Bronchial epithelial cell (primary cell): ENCODE measurements around the gene PUM2. TPM values are rescaled to one million over a fixed set of nuclear protein-coding genes. Genes with fewer than 3 reads are reported as not detected.

Source experiments
- DNase-seq: peaks from one replicate; pipeline ENCODE4 v3.0.0-alpha.2; 2010; ENCODE audit warnings: low read depth
- FAIRE-seq: peaks from 2 replicates; lab custom pipeline; 2011; peaks lifted over from hg19 to GRCh38; lab: Jason Lieb, UNC
- H3K27me3 ChIP-seq: 2 replicates; pipeline ENCODE4 v1.5.1; 2011; ENCODE audit warnings: low read length; ENCODE audit not compliant: control insufficient read depth, insufficient read depth
- H3K36me3 ChIP-seq: 2 replicates; pipeline ENCODE4 v1.5.1; 2011; ENCODE audit warnings: low read length; ENCODE audit not compliant: control insufficient read depth, insufficient read depth
- H3K4me3 ChIP-seq: 2 replicates; pipeline ENCODE4 v1.5.1; 2011; ENCODE audit warnings: mild to moderate bottlenecking, low read depth, low read length, control low read depth
- total RNA-seq: library from RNA; depleted of rRNA; stranded (reverse); fragments of >200 nt; gene quantifications from 2 replicates; pipeline ENCODE4 v1.2.1, GENCODE V29; 2014
- TF ChIP-seq, protein P1 (sequence below): IDR thresholded peaks from 2 replicates; pipeline ENCODE4 v1.5.1; 2011; ENCODE audit warnings: mild to moderate bottlenecking, moderate library complexity, low read length, control low read depth, inconsistent platforms; ENCODE audit not compliant: insufficient read depth, severe bottlenecking

PUM2 gene
- total RNA-seq, 1 donor from 2014 or later, result 43.7 TPM

DNA sequence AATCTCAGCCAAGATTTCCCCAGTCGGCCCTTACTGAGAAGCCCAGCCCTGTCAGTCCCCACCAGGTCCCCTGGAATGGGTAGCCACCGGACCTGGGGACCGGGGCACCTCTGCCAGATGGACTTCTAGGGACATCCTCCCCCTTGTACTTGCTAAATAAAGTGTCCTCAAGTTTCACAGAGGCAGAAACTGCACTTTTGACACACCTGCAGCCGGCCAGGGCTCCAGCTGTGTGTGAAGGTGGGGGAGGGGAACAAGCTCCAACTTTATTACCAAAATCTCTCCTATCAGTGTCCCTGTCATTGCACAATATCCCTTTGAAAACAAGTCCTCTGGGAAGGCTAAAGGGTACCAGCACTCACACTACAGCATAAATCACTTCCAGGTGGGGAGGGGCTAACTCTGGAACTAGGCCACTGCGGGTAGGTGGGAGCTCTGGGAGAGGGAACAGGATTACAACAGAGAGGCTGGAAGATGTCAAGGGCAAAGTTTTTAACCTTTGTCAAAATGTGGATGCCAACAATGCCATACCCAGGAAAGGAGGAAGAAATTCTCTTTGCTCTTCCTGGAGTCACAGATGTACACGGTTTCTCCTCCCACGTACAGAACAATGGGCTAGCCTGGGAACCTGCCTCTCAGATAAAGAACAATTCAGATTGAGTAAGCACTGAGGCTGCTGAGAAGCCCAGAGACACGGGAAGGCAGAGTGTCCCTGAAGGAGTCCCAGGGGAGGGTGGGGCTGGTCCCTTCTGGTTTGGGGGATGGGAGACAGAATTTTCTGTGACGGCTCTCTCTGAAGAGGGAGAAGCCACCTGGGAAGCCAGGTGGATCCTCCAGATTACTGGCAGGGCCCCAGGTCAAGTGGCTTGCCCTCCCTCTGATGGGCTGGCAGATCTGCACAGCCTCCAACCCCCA is 136.7 kb downstream of the PUM2 start:
- no peak for FAIRE-seq
- Histone ChIP-seq H3K36me3 (peaks cover 31% of the 10 kb centered on the region), H3K4me3 (no peak overlapping the region), H3K27me3 (no peaks in the 10 kb centered on the region)
- TF ChIP-seq, protein P1, sequence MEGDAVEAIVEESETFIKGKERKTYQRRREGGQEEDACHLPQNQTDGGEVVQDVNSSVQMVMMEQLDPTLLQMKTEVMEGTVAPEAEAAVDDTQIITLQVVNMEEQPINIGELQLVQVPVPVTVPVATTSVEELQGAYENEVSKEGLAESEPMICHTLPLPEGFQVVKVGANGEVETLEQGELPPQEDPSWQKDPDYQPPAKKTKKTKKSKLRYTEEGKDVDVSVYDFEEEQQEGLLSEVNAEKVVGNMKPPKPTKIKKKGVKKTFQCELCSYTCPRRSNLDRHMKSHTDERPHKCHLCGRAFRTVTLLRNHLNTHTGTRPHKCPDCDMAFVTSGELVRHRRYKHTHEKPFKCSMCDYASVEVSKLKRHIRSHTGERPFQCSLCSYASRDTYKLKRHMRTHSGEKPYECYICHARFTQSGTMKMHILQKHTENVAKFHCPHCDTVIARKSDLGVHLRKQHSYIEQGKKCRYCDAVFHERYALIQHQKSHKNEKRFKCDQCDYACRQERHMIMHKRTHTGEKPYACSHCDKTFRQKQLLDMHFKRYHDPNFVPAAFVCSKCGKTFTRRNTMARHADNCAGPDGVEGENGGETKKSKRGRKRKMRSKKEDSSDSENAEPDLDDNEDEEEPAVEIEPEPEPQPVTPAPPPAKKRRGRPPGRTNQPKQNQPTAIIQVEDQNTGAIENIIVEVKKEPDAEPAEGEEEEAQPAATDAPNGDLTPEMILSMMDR, result no peak
- peak; percentile 67 for DNase-seq

DNA sequence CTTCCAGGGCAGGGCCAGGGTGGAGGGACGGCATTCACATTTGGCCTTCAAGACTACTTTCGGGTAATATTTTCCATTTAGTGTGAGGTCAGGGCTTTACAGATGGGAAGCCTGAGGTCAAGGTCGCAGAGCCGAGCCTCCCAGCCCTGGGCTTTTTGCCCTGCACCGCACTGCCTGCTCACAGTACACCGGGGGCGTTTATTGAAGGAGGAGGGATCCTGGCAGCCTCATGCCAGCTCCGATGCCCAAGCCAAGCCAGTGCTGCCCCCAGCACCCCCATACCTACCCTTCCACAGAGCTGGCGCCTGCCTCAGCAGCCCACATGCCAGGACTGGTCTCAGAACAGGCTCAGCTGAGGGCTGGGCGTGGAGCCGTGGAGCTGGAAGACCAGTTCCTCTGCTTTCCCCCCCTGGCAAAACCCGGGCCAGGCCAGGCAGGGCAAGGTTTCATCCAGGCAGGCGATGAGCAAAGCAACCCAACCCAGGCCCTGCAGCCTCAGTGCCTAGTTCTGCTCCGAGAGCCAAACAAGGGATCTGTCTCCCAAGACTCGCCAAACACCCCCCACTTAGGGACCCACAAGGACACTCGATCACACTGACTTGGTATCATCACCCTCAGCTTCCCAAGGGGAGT is 137.7 kb downstream of the PUM2 start:
- Histone ChIP-seq H3K36me3 (peaks cover 29% of the 10 kb centered on the region), H3K27me3 (no peaks in the 10 kb centered on the region), H3K4me3 (no peak overlapping the region)
- FAIRE-seq, result peak; percentile 83
- DNase-seq, result peak; percentile 96
- TF ChIP-seq, protein P1, result no peak

DNA sequence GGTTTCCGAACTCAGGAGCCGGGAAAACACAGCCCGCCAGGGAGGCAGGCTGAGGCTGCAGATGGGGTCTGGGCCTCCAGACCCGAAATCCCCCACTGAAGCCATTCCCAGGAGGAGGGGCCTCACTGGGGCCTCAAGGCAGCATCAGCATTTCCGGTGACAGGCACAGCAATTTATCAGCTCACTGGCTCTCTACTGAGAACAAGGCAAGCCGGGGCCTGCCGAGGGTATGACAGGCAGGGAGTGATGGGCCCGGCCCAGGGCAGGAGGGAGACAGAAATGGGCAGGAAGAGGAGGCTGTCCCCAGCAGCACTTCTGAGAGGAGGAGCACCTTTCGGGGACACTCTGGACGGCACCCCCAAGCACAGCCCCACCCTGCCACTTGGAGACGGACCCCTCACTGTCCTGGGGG is 138.2 kb downstream of the PUM2 start:
- Histone ChIP-seq H3K27me3 (no peaks in the 10 kb centered on the region), H3K36me3 (peaks cover 29% of the 10 kb centered on the region), H3K4me3 (no peak overlapping the region)
- TF ChIP-seq, protein P1, result no peak
- DNase-seq (peak; percentile 94), FAIRE-seq (peak; percentile 40)

DNA sequence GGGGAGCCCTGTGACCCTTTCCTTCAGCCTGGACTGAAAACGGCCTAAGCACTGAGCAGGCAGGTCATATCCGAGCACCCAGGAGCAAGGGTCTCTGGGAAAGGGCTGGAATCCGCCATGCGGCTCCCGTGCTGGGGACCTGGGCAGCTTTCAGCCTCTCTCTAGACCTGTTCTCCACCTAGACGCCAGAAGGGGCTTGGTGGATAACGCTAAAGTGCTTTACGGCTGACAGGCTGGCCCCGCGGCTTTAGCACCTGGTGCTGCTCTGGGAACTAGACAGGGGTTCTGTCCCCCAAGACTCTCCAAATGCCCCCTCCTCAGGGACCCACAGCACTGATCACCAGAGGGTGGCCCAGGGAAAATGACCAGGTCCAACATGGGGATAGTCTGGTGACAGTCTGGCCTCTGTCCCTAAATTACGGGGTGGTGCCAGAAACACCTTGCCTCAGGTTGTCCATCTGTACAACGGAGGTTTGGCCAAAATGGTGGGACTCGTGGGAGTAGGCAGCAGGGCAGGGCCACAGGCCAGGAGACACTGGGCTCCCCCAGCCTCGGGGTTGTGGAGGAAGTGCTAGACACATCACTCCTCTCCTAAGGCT is 138.7 kb downstream of the PUM2 start:
- Histone ChIP-seq H3K4me3 (no peak overlapping the region), H3K27me3 (no peaks in the 10 kb centered on the region), H3K36me3 (peaks cover 24% of the 10 kb centered on the region)
- DNase-seq (no peak), FAIRE-seq (no peak)
- TF ChIP-seq, protein P1, result no peak

DNA sequence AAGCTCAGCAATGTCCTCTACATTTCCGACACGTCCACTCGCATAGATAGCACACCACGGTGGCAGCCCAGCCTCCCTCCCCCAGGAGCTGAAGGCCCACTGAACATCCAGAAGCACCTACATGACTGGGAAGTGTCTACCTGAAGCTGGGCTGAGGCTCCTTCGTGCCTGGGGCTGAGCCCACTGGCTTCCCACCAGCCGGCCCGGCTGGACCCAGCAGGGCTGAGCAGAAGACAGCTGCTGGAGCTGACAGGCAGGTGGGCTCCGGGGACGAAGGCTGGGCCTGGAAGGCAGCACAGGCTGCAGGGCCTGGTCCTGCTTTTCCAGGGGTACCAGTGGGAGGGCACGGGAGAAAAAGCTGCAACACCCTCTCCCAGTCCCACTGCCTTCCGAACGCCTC is 139.2 kb downstream of the PUM2 start:
- FAIRE-seq (no peak), DNase-seq (no peak)
- H3K36me3 ChIP-seq, result peaks cover 23% of the 10 kb centered on the region

More for the DNA sequence above, 139.2 kb downstream of the PUM2 start:
- no peak overlapping the region for H3K4me3 ChIP-seq
- H3K27me3 ChIP-seq, result no peaks in the 10 kb centered on the region
- TF ChIP-seq, protein P1, result no peak
